Measurements from ENCODE around the gene TRDN.

TRDN gene

GRCh38 chr6:123636782-123637181 lies at the start of gene TRDN:
TRDN (minus strand) TSS chr6:123636950; CDS start chr6:123636775, 175 bp downstream.
- no peak for DNase-seq (ENCODE audit: low read depth in 2 of 2)

- no peak for DNase-seq (ENCODE audit: low read depth in 2 of 2)
Observed at GRCh38 chr6:123681957-123682462, 45.3 kb upstream of the TRDN start.

- no peak for DNase-seq (ENCODE audit: low read depth in 2 of 2)
Observed at GRCh38 chr6:123677897-123678296, 41.1 kb upstream of the TRDN start.

- DNase-seq (ENCODE audit: low read depth in 2 of 2): no peak
Observed at GRCh38 chr6:123676793-123677192, 40.0 kb upstream of the TRDN start.

GRCh38 chr6:123668965-123669591 lies 32.3 kb upstream of the TRDN start:
- DNase-seq (ENCODE audit: low read depth in 2 of 2): no peak

GRCh38 chr6:123668063-123668462 lies 31.3 kb upstream of the TRDN start:
- DNase-seq (ENCODE audit: low read depth in 2 of 2): no peak

GRCh38 chr6:123663436-123663835 lies 26.7 kb upstream of the TRDN start:
- no peak for DNase-seq (ENCODE audit: low read depth in 2 of 2)

- DNase-seq (ENCODE audit: low read depth in 2 of 2): no peak
Observed at GRCh38 chr6:123662757-123663156, 26.0 kb upstream of the TRDN start.

GRCh38 chr6:123661105-123661891 lies 24.5 kb upstream of the TRDN start:
- DNase-seq (ENCODE audit: low read depth in 2 of 2): no peak

GRCh38 chr6:123659960-123660748 lies 23.4 kb upstream of the TRDN start:
- DNase-seq (ENCODE audit: low read depth in 2 of 2): no peak

GRCh38 chr6:123658848-123659247 lies 22.1 kb upstream of the TRDN start:
- no peak for DNase-seq (ENCODE audit: low read depth in 2 of 2)

GRCh38 chr6:123655521-123656306 lies 19.0 kb upstream of the TRDN start:
- no peak for DNase-seq (ENCODE audit: low read depth in 2 of 2)

GRCh38 chr6:123648723-123649122 lies 12.0 kb upstream of the TRDN start:
- no peak for DNase-seq (ENCODE audit: low read depth in 2 of 2)

- DNase-seq (ENCODE audit: low read depth in 2 of 2): no peak
Observed at GRCh38 chr6:123648020-123648580, 11.3 kb upstream of the TRDN start.

- DNase-seq (ENCODE audit: low read depth in 2 of 2): no peak
Observed at GRCh38 chr6:123641497-123641896, 4.7 kb upstream of the TRDN start.

GRCh38 chr6:123640567-123641187 lies 3.9 kb upstream of the TRDN start:
- DNase-seq (ENCODE audit: low read depth in 2 of 2): no peak

- no peak for DNase-seq (ENCODE audit: low read depth in 2 of 2)
Observed at GRCh38 chr6:123638865-123639264, 2.1 kb upstream of the TRDN start.

GRCh38 chr6:123636282-123636681 lies 468 bp downstream of the TRDN start:
- DNase-seq (ENCODE audit: low read depth in 2 of 2): no peak

GRCh38 chr6:123635567-123635966 lies 1.2 kb downstream of the TRDN start:
- DNase-seq (ENCODE audit: low read depth in 2 of 2): no peak

GRCh38 chr6:123635144-123635543 lies 1.6 kb downstream of the TRDN start:
- no peak for DNase-seq (ENCODE audit: low read depth in 2 of 2)

- no peak for DNase-seq (ENCODE audit: low read depth in 2 of 2)
Observed at GRCh38 chr6:123632641-123633040, 4.1 kb downstream of the TRDN start.

All from stimulated activated CD4-positive, alpha-beta T cell treated with anti-CD3 and anti-CD28 coated beads, Interleukin-12 subunit alpha, Interleukin-12 subunit beta, amount 100 ng/mL, for 24 hours (primary cell).